Measurements from ENCODE around the gene EFCAB9.

The EFCAB9 gene

GRCh38 chr5:172178301-172178987 is 15.5 kb upstream of the EFCAB9 start:
- ChIA-PET POLR2A (ENCODE audit: low non-redundant PET) (no interaction called here), CTCF (interaction anchor here (0.6 kb wide), 1 partner anchor 549 kb away, joined by 4 read pairs; no protein-coding TSS in a partner anchor)
- no peak for TF ChIP-seq CTCF (conservative IDR thresholded peaks at IDR 0.05; ENCODE audit: low read depth)
- DNase-seq (ENCODE audit: low spot score): no peak
- no peak overlapping the region for H3K27ac ChIP-seq

- no peak for DNase-seq (ENCODE audit: low spot score)
- ChIA-PET CTCF (interaction anchor here (0.6 kb wide), 3 partner anchors 16 to 550 kb away, joined by 3 to 4 read pairs (median 4); no protein-coding TSS in a partner anchor), POLR2A (ENCODE audit: low non-redundant PET) (no interaction called here)
- TF ChIP-seq CTCF (conservative IDR thresholded peaks at IDR 0.05; ENCODE audit: low read depth): no peak
- H3K27ac ChIP-seq: 0 out of 2 replicates have a peak overlapping the region, but pooled peaks have one; percentile 2
Measured at GRCh38 chr5:172178991-172179989, 14.7 kb upstream of the EFCAB9 start.

- POLR2A ChIA-PET (ENCODE audit: low non-redundant PET): no interaction called here
- CTCF ChIA-PET: interaction anchor here (0.6 kb wide), 1 partner anchor 19 kb away, joined by 3 read pairs; no protein-coding TSS in a partner anchor
- TF ChIP-seq CTCF (conservative IDR thresholded peaks at IDR 0.05; ENCODE audit: low read depth): no peak
Measured at GRCh38 chr5:172180936-172181335, 13.0 kb upstream of the EFCAB9 start.

GRCh38 chr5:172182291-172182690 is 11.7 kb upstream of the EFCAB9 start:
- no peak for TF ChIP-seq CTCF (conservative IDR thresholded peaks at IDR 0.05; ENCODE audit: low read depth)

More at GRCh38 chr5:172180936-172181335, 13.0 kb upstream of the EFCAB9 start:
- no peak for DNase-seq (ENCODE audit: low spot score)
- H3K27ac ChIP-seq: no peak overlapping the region

GRCh38 chr5:172183881-172184280 is 10.1 kb upstream of the EFCAB9 start:
- no peak for DNase-seq (ENCODE audit: low spot score)
- ChIA-PET POLR2A (ENCODE audit: low non-redundant PET) (no interaction called here), CTCF (interaction anchor here (0.6 to 0.7 kb wide), 4 partner anchors 22 to 749 kb away, joined by 3 to 5 read pairs (median 4); no protein-coding TSS in a partner anchor)
- TF ChIP-seq CTCF (conservative IDR thresholded peaks at IDR 0.05; ENCODE audit: low read depth): no peak
- H3K27ac ChIP-seq: peak overlapping the region; percentile 17; the same call in 1 of the 2 replicates

More at GRCh38 chr5:172182291-172182690, 11.7 kb upstream of the EFCAB9 start:
- CTCF ChIA-PET: interaction anchor here (0.6 to 0.7 kb wide), 5 partner anchors 76 to 152 kb away, joined by 3 to 4 read pairs (median 3); no protein-coding TSS in a partner anchor
- no peak overlapping the region for H3K27ac ChIP-seq
- POLR2A ChIA-PET (ENCODE audit: low non-redundant PET): interaction anchor here (0.6 to 0.7 kb wide), 2 partner anchors 9 to 127 kb away, joined by 8 to 13 read pairs; no protein-coding TSS in a partner anchor
- no peak for DNase-seq (ENCODE audit: low spot score)

- POLR2A ChIA-PET (ENCODE audit: low non-redundant PET): no interaction called here
- TF ChIP-seq CTCF (conservative IDR thresholded peaks at IDR 0.05; ENCODE audit: low read depth): no peak
- peak overlapping the region; percentile 89 for H3K27ac ChIP-seq
- CTCF ChIA-PET: no interaction called here
- no peak for DNase-seq (ENCODE audit: low spot score)
Measured at GRCh38 chr5:172185096-172185461, 8.9 kb upstream of the EFCAB9 start.
